Measurements from ENCODE around the gene POU5F2. TPM values are rescaled to one million over a fixed set of nuclear protein-coding genes. Genes with fewer than 3 reads are reported as not detected.

Gene POU5F2
- total and polyA plus RNA-seq, 9 of the 15 experiments (the other 6 are each of a cell fraction or from before 2014, with no cell fraction given) = 0.01 to 0.40 (median 0.18) TPM; not detected in 2

- no peak for TF ChIP-seq ARID4B (CRISPR knock-in tag; IDR thresholded peaks at IDR 0.05)
- no peak for TF ChIP-seq XRCC4 (IDR thresholded peaks at IDR 0.05; ENCODE audit: extremely low read depth, insufficient read depth, insufficient read length)
- TF ChIP-seq MTA1 (IDR thresholded peaks at IDR 0.05; ENCODE audit: borderline replicate concordance) = no peak
- no peak for TF ChIP-seq CTCFL (IDR thresholded peaks at IDR 0.05; ENCODE audit: borderline replicate concordance, insufficient read depth, low read depth, low read length, poor library complexity, severe bottlenecking)
- TF ChIP-seq MCM7 (IDR thresholded peaks at IDR 0.05) = no peak
- no peak for TF ChIP-seq GABPB1 (CRISPR knock-in tag; IDR thresholded peaks at IDR 0.05)
- TF ChIP-seq KDM2B (CRISPR knock-in tag; IDR thresholded peaks at IDR 0.05) = no peak
Measured at GRCh38 chr5:93756372-93756771, 15.0 kb upstream of the POU5F2 start (continued).

Measured in K562 (cell line).